ENCODE measurements around the gene KRTAP5-1.
"Not testable (repeated sequence)": the region's sequence is repeated elsewhere in the genome, so short reads cannot be mapped to it uniquely, and the experiment has no call there.

KRTAP5-1 gene, protein sequence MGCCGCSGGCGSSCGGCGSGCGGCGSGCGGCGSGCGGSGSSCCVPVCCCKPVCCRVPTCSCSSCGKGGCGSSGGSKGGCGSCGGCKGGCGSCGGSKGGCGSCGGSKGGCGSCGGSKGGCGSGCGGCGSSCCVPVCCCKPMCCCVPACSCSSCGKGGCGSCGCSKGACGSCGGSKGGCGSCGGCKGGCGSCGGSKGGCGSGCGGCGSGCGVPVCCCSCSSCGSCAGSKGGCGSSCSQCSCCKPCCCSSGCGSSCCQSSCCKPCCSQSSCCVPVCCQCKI

DNA sequence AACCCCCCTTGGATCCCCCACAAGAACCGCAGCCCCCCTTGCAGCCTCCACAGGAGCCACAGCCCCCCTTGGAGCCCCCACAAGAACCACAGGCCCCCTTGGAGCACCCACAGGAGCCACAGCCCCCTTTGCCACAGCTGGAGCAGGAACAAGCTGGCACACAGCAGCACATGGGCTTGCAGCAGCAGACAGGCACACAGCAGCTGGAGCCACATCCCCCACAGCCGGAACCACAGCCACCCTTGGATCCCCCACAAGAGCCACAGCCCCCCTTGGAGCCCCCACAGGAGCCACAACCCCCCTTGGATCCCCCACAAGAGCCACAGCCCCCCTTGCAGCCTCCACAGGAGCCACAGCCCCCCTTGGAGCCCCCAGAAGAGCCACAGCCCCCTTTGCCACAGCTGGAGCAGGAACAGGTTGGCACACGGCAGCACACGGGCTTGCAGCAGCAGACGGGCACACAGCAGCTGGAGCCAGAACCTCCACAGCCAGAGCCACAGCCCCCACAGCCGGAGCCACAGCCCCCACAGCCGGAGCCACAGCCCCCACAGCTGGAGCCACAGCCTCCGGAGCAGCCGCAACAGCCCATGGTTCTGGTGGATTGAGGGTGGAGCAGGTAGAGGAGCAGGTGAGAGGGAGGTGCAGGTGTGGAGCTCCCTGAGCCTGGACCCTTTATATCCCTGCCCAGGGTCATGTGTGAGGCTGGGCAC is at the start of gene KRTAP5-1:
TSS of gene KRTAP5-1 (minus strand) at position 623 of the 710 bp plus-strand sequence. CDS start at position 589, 34 bp downstream.
- not testable (repeated sequence) for DNase-seq (ENCODE audit: low spot score)

- DNase-seq (ENCODE audit: low spot score): no peak
Measured at GRCh38 chr11:1633864-1634263, 48.8 kb upstream of the KRTAP5-1 start.

GRCh38 chr11:1632053-1632714 is 47.1 kb upstream of the KRTAP5-1 start:
- DNase-seq (ENCODE audit: low spot score): no peak

- no peak for DNase-seq (ENCODE audit: low spot score)
Measured at GRCh38 chr11:1631066-1631568, 46.0 kb upstream of the KRTAP5-1 start.

DNA sequence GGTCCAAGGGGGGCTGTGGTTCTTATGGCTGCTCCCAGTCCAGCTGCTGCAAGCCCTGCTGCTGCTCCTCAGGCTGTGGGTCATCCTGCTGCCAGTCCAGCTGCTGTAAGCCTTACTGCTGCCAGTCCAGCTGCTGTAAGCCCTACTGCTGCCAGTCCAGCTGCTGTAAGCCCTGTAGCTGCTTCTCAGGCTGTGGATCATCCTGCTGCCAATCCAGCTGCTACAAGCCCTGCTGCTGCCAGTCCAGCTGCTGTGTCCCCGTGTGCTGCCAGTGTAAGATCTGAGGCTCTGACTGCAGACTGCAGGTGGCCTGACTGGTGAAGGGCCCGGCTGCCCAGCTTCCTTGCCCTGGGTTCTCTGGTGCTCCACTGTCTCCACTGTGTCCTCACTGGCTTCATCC is 45.2 kb upstream of the KRTAP5-1 start:
- no peak for DNase-seq (ENCODE audit: low spot score)

DNA sequence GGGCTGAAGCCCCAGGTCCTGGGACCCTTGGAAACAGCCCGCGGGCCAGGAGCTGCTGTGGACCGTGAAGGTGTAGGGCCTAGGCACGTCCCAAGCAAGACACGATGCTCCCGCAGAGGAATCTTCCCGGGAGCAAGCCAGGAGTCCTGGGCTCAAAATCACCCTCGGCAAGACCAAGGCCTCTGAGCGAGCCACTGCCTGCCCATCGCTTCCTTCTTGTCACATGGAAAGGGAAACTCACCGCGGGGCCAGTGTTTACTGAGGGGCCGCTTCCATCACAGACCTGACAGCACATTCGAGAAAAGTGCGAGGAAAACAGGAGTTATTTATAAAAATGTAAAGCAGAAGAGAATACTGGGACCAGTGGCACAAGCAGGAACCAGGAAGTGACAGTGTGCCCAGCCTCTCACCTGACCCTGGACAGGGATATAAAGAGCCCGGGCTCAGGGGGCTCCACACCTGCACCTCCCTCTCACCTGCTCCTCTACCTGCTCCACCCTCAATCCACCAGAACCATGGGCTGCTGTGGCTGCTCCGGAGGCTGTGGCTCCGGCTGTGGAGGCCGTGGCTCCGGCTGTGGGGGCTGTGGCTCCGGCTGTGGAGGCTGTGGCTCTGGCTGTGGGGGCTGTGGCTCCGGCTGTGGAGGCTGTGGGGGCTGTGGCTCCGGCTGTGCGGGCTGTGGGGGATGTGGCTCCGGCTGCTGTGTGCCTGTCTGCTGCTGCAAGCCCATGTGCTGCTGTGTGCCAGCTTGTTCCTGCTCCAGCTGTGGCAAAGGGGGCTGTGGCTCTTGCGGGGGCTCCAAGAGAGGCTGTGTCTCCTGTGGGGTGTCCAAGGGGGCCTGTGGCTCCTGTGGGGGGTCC is 44.5 kb upstream of the KRTAP5-1 start, which contains the start of gene KRTAP5-5:
TSS of gene KRTAP5-5 (plus strand) at position 450 of the 860 bp plus-strand sequence. CDS start at position 516, 66 bp downstream.
- DNase-seq (ENCODE audit: low spot score): no peak

DNA sequence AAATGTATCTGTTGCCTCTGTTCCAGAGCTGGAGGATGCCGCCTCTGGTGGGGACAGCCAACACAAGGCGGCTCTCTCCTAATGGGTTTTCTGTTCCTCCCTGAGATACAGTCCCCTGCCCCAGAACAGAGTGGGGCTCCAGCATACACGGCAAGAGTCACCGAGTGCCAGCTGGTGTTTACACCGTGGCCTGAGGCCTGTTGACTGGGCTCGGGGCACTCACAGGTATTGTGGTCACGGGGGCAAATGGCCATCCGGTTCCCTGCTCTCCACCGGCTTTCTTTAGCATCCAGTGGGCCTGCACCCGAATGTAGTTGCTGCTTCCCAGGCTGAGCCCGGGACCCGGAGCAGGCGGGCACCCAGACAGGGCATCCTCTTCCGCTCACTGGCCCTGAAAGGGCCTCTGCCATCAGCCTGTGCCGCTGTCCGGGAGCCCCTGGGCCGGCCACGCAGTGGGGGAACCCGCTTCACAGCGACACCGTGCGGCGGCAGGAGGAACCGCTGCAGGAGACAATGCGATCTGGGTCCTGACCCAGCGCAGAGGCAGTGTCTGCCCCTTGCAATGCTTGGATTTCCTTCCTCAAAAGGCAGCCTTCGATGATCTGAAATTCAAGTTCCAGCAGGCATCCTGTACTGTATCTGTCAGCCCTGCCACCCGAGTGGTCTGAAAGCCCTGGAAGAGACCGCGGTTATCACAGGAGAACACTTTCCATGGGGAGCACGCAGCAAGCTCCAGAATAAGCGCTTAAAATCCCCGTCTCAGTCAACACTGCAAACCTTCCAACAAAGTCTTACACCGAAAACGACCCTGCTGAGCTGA is 43.6 kb upstream of the KRTAP5-1 start:
- DNase-seq (ENCODE audit: low spot score): peak; percentile 60

DNA sequence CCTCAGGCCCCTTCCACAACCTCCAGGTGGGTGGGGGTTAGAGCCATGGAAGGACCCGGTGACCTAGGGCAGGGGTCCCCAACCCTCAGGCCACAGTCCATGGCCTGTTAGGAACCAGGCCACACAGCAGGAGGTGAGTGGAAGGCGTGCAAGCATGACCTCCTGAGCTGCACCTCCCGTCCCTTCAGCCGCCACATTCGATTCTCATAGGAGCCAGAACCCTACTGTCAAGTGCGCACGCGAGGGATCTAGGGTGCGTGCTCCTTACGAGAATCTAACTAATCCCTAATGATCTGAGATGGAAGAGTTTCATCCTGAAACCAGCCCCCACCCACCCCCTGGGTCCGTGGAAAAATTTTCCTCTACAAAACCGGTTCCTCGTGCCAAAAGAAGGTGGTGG is 40.5 kb upstream of the KRTAP5-1 start:
- DNase-seq (ENCODE audit: low spot score): no peak

- DNase-seq (ENCODE audit: low spot score): no peak
Measured at GRCh38 chr11:1624621-1625020, 39.5 kb upstream of the KRTAP5-1 start.

DNA sequence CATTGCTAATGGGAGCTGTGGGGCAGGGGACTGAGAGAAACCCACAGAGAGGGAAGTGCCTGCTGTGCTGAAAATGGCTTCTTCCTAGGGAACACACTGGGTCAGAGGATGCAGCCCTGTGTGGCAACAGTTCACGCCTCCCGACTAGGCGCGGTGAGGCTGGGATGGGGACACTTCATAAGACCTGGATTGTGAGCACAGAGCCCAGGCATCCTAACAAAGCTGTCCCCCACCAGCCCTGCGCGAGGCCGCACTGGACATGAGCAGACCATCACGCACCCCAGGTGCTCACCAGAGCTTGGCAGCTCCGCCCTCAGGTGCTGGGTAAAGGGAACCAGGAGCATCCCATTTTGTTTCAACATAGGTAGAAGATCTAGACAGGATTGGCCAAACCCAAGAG is 38.6 kb upstream of the KRTAP5-1 start:
- DNase-seq (ENCODE audit: low spot score): no peak

DNA sequence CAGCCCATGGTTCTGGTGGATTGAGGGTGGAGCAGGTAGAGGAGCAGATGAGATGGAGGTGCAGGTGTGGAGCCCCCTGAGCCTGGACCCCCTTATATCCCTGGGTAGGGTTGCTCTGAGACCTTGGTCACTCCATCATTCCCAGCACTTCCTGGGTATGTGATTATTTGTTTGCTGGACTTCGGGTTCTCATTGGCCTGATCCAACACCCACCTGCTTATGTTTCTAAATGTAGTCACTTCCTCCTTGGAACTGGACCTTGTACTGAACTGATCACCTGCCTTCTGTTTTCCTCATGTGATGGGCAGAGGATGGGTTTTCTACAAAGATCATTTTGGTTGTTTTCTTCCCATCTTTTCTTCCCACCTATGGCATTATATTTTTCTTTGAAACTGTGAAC is 37.0 kb upstream of the KRTAP5-1 start, which contains the start of gene KRTAP5-4:
TSS of gene KRTAP5-4 (minus strand) at position 53 of the 400 bp plus-strand sequence. CDS start at position 8, 45 bp downstream.
- DNase-seq (ENCODE audit: low spot score): no peak

DNA sequence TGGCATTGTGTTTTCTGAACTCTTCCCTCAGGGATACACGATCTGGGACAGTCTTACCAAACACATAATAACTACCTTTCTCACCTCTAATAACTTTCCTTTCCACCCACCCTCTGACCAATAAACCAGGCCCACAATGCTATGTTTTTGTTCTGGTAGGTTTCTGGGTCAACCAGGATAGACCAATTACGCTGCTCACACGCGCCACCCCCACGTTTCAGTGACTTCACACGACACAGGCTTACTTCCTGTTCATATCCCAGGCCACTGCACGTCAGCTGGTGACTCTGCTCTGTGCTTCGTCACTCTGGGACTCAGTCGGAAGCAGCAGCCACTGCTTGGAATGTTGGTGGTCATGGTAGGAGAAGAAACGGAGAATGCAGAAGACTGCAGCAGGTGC is 34.4 kb upstream of the KRTAP5-1 start:
- DNase-seq (ENCODE audit: low spot score): peak; percentile 11

DNA sequence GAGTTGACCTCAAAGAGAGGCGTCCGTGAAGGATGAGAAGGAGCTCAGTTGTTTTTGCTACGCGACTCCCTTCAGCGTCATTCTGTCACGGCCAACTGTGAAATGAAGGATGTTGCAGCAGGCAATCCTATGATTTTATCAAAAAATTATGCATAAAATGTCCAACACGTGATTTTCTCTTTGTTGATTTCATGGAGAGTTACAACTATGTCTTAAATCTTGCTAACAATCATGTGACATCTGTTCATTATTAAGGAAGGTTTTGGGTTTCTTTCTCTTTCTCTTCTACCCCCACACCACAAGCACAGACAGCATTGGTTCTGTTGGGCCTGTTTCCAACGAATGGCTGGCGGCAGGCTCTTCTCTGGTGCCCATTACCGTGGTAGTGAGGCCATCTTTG is 33.1 kb upstream of the KRTAP5-1 start:
- no peak for DNase-seq (ENCODE audit: low spot score)

DNA sequence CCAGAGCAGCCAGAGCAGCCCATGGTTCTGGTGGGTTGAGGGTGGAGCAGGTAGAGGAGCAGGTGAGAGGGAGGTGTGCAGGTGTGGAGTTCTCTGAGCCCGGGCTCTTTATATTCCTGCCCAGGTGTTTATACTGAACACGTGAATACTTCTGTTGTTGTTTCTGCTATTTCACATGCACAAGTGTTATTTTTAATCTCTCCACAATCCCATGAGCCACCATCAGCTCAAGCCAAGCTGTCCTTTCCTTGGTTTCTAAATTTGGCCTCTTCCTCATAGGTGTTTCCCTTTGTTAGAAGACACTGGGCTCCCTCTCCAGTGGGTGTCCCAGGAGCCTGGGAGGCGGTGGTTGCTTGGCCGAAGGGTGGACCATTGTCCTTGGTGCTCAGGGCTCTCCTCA is 23.3 kb upstream of the KRTAP5-1 start, which contains the start of gene KRTAP5-3:
TSS of gene KRTAP5-3 (minus strand) at position 101 of the 400 bp plus-strand sequence. CDS start at position 23, 78 bp downstream.
- no peak for DNase-seq (ENCODE audit: low spot score)

- not testable (repeated sequence) for DNase-seq (ENCODE audit: low spot score)
Measured at GRCh38 chr11:1607901-1608300, 22.8 kb upstream of the KRTAP5-1 start.

DNA sequence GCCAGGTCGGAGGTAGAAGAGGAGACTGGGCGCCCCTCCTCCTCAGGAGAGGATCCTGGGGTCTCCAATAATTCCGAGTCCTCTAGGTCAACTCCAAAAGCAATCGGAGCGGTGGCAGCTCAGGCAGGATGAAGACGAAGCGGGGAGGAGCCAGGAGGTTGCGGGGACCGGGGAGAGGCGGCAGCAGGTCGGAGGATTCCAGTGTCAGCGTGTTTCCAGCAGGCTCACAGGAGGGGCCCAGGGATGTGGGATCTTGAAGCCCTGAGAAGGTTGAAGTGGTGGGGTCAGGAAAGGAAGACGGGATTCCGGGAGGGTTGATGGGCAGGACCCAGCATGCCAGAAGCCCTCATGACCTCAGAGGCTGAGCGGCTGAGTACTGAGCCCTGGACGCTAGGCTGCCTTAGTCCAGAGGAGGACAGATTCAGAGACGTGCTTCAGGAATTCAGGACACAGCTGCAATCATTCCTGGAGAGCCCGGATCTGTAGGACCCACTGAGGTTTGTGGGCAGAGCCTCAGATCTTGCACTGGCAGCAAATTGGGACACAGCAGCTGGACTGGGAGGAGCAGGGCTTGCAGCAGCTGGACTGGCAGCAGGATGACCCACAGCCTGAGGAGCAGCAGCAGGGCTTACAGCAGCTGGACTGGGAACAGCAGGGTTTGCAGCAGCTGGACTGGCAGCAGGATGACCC is 22.2 kb upstream of the KRTAP5-1 start:
- not testable (repeated sequence) for DNase-seq (ENCODE audit: low spot score)

DNA sequence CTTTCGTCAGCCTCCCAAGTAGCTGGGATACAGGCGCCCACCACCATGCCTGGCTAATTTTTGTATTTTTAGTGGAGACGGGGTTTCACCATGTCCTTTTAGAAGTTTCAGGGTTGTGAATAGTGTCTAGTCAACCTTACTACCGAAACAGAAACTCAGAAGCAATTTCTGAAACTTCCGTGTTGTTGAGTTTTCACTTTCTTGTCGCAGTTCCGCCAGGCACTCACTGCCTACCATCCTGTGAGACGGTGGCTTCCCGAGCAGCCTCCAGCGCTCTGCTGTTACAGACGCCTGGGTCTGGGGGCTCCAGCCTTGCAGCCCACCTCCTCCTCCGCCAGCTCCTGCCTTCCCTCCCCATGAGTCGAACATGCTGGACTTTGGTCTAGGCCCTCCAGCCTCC is 20.8 kb upstream of the KRTAP5-1 start:
- DNase-seq (ENCODE audit: low spot score): peak; percentile 28

GRCh38 chr11:1604711-1605110 is 19.6 kb upstream of the KRTAP5-1 start:
- no peak for DNase-seq (ENCODE audit: low spot score)

GRCh38 chr11:1604181-1604580 is 19.1 kb upstream of the KRTAP5-1 start:
- no peak for DNase-seq (ENCODE audit: low spot score)

DNA sequence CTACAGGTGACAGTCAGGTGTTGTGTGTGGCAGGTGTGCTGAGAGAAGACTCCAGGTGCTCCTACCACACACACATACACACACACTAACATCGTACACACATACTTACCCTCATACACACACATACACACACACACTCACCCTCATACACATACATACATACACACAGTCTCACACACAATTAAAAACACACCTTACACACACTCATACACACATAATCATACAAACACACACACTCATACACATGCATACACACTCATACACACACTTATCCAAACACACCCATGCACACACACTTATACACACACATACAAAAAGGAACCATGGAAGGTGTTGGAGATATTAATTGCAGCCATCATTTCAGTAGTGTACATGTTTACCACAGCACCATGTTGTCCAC is 18.5 kb upstream of the KRTAP5-1 start:
- no peak for DNase-seq (ENCODE audit: low spot score)
